Measurements from ENCODE around the gene NRARP.
A peak's percentile ranks its signal among the peaks of the same experiment; 100 is the strongest.

The NRARP gene

GRCh38 chr9:137310189-137311052 lies 8.3 kb upstream of the NRARP start:
- peak; percentile 28 for DNase-seq

DNA sequence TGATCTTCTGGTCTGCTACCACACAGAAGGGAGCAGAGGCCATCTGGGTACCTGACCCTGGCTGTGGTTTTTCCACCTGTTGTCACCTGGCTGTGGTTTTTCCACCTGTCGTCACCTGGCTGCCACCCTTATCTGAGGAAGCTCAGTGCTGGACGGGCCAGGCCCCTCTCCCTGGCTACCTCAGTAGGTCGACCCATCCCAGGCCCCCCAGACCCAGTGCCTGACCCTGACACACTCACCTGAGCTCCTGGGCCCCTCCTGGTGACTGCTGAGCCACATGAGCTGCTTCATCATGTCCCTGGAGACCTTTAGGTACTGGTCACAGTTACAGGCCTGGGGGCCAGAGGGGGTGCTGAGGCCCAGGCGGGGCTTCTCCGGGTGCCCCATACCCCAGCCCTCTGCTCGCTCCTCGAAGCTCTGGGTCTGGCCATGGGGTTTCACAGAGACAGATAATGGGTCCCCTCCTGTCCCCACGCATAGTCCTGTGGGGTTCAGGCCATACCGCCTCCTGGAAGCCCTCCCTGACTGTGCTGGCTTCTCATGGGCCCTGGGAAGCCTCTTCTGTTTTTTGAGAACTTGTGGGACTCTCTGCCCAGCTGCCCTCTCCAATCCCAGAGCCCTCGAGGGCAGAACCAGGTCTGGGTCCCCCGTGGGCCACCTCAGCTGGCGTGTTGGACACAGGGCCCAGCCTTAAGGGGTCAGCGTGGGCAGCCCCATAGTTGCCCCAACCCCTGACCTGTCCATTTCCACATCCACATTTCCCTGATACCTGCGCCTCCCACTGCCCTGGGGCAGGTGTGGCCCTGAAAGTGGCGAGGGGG lies 7.5 kb upstream of the NRARP start:
- no peak for DNase-seq

DNA sequence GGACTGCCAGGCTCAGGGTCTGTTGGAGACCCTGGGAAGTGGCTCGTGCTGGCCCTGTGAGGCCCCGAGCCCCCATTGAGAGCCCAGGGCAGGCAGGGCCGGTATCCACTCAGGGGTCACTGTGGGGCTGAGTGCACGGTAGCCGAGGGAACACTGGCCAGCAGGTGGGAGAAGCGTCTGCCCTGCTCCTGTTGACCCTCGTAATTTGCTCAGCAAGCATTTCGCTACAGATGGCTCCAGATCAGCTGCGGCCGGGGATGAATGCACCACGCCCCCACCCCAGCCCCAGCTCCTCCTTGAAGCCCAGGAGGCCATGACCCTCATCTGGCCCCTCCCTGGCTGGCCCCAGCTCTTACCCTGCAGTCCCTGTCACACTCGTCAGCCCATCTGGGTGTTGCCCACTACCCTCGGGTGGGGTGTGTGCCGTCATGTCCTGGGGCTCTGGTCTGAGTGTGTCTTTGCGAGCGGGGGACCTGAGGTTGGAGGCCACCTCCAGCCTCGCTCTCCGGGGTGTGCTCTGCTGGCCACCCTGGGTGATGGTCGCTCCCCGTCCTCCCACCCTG lies 6.1 kb upstream of the NRARP start:
- DNase-seq, result peak; percentile 81

DNA sequence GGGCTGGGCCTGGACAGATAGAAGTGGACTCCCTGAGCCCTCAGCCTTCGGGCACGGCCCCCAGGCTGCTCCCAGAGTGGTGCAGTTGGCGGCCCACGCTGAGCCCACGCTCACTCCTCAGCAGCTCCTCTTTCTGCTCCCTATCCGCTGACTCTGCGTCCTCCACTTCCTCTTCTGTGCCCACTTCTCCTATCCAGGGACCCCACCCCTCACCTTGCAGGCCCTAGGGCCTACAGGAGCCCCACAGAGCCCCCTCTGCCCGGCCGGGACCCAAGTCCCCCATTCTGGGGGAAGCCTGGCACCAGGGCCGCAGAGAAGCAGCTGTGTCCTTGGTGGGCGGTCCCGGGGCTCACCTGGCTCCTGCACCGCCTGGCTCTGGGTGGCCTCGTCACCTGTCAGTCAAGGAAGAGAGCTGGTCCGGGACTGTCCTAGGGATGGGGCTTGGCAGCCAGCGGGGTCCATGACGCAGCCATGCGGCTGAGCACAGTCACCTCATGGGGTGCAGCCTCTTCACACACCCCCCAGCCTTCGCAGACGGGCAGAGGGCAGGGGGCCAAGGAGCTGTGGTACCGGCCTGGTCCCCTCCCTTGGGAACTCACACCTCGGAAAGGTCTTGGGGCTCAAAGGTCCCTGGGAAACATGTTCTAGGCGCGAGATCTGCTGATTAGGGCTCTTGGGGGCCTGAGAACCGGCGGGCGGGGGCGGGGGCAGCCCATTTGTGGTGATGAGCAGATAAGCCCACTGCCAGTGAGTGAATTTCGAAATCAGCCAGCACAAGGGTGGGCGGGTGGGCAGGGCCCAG lies 5.4 kb upstream of the NRARP start:
- peak; percentile 49 for DNase-seq

DNA sequence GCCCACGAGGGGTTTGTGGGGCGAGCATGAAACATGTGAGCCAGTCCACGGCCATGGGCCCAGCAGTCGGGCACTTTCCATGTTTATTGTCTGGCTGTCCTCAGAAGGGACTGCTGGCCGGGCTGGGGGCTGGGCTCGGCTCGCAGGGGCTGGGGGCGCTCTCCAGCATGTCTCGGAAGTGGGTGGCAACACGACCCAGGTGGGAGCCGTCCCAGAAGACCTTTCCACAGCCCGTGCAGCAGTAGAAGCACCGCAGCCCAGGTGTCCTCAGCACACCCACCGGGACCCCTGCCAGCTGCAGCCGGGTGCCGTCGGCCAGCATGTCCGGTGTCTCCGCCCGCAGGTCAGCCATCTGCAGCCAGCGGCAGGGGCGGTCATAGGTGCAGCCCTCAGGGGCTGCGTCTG lies 4.8 kb upstream of the NRARP start:
- DNase-seq, result peak; percentile 25

DNA sequence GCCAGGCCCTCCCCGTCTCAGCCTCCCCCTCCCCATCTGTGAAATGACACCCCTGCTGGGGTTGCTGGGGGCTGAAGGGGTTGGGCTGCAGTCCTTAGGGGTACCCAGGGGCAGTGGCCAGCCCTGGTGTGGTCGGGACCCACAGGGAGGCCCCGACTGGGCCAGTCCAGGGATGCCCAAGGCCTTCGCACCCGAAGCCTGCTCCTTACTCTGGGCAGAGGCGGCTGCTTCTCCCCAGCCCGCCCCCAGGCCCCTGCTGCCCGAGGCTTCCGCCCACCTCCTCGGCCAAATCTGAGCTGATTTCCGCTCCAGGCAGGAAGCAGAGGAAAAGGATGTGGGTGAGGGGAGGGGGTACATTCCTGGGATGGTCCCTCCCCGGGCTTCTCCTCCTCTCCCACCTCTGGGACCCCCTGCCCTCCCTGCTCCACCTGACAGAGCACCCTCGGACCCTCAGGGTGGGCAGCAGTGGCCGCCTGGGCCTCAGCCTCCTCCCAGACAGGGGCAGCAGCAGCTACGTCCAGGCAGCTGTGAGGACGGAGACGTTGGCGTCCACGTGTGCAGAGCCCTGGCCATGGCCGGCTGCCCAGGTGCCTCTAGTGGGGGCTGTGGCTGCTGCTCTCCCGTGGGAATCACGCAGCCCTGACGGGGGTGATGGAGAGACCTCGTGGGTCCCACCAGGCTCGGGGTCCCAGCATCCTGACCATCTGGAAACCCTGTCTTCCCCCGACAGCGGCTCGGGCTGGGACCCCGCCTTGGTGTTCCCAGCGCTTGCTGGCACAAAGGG lies 4.2 kb upstream of the NRARP start:
- DNase-seq, result peak; percentile 36

DNA sequence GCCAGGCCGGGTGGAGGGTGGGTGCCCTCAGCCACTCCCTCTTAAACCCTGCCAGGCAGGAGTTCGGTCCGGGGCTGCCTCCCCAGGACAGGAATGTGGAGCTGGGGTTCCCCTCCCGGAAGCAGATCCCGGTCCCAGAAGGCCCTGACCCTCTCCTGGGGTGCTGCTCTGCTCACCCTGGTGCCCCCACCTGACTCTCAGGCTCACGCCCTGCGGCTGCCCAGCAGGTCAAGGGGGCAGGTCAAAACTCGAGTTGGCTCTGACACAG lies 3.7 kb upstream of the NRARP start:
- no peak for DNase-seq

- DNase-seq, result peak; percentile 71
Observed at GRCh38 chr9:137305060-137305797, 3.2 kb upstream of the NRARP start.

DNA sequence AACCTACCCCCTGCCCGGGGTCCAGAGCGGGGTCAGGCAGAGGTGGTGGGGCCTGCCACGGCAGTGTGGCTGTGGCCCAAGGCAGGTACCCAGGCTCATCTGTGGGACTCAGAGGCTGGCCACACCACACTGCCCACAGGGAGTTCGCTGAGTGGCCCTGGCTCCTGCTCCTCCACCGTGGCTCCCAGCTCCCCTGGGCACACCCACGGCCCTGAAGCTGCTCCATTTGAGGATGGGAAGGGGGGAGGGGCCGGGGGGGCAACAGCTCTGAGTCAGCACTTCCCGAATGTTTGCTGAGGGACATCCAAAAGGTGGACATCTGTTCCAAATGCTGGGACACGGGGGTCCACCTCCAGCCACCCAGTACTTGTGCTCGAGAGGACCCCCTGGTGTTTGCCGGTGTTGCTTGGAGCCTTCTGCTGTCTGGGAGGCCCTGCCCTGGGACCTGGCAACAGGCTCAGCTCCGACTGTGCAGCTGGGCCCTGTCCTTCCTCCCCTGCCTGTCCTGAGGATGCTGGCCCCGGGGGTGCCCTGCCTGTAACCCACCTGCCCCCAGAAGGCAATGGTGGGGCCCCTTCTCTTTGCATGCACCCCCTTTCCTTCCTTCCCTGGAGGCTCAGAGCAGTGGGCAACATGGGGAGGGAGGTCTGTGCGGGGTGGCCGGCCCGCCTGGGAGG lies 2.5 kb upstream of the NRARP start:
- peak; percentile 57 for DNase-seq

GRCh38 chr9:137303893-137304382 lies 1.9 kb upstream of the NRARP start:
- peak; percentile 42 for DNase-seq

GRCh38 chr9:137303151-137303892 lies 1.3 kb upstream of the NRARP start:
- DNase-seq, result peak; percentile 43

DNA sequence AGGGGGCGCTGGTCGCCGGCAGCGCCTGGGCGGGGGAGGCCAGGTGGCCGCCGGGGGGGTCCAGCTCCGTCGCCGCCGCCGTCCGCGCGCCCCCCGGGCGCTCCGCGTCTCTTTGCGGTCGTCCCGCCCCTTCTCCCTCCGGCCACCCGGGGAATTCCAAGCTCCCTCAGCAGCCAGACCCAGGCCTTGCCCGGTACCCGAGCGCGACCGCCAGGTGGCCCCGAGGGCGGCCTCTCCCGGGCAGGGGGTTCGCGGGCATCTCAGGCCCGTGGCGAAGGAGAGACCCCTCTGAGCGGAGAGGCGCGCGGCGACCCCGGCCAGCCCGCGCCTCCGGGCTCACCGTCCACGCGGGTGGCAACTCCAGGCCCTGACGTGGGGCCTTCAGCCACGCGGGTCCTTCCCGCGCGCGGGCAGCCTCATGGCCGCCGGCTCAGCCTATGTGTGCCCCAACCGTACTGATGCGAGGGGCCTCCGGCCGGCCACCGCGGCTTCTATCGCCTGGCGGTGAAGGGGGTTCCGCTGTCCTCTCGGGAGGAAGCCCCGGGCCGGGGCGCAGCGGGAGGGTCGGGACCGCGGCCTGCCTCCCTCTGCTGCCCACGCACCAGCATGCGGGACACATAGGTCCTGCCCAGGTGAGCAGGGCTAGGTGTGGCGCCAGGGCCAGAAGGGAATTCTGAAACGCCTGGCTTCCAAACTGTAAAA lies 529 bp upstream of the NRARP start:
- DNase-seq, result peak; percentile 93

GRCh38 chr9:137301081-137301947 lies 757 bp downstream of the NRARP start:
- DNase-seq, result peak; percentile 89

- no peak for DNase-seq
Observed at GRCh38 chr9:137300567-137301080, 1.4 kb downstream of the NRARP start.

DNA sequence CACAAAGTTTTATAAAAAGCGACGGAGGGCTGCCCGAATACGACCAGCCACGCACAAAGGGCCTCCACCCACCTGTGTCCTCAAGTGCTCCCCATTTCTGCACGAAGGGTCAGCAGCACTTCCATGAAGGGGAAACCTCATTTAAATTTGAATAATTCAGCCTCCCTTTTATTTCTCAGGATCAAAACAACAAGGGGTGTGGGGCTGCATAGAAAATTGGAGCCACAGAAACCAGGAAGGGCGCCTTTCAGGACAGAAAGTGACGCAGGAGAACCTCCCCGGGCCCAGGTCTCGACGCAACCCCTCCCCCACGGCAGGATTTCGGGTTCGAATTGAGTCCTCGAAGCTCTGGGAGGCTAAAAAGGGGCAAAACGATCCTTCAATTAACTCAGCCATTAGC lies 2.1 kb downstream of the NRARP start:
- DNase-seq, result peak; percentile 33

DNA sequence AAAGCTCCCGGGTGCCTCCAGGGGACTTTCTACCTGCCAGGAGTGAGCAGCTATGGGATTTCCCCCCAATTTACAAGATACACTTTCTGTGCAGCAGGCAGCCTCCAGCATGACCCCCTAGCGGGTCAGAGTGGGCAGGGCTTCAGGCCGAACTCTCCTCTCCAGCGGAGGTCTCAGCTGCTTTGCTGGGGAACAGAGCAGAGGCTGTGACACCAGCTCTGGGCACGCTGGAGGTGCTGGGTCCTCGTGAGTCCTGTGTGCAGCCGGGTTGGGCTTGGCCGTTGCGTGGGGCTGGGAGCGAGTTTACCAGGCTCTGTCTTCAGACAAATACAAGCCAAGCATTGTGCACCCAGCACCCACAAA lies 2.9 kb downstream of the NRARP start:
- peak; percentile 49 for DNase-seq

GRCh38 chr9:137298401-137299202 lies 3.5 kb downstream of the NRARP start:
- no peak for DNase-seq

Data from retina (tissue), 1 donor.